Activated naive CD4-positive, alpha-beta T cell treated with anti-CD3 and anti-CD28 coated beads, Interleukin-2, amount 10 ng/mL, durations not matched to agents 7 days and 5 days (primary cell): ENCODE results near the gene SLU7.
"Not testable (repeated sequence)": the region's sequence is repeated elsewhere in the genome, so short reads cannot be mapped to it uniquely, and the experiment has no call there.

Experiments used
- CTCF ChIA-PET: fragments of 350-600 bp; sonication (Branson Sonifier 250); formaldehyde crosslinking; loops from one replicate; lab custom pipeline; 2021; ENCODE audit warnings: antibody characterized with exemption; lab: Charles Lee
- DNase-seq: peaks from one replicate; pipeline ENCODE4 v3.0.0-alpha.2; 2020
- H3K27ac Mint-ChIP-seq: one replicate; pipeline ENCODE4 v1.8.0; 2021; ENCODE audit warnings: mild to moderate bottlenecking, moderate library complexity, mixed read lengths
- H3K27me3 Mint-ChIP-seq: one replicate; pipeline ENCODE4 v1.8.0; 2021; ENCODE audit warnings: mild to moderate bottlenecking, mixed read lengths
- H3K36me3 Mint-ChIP-seq: one replicate; pipeline ENCODE4 v1.8.0; 2021; ENCODE audit warnings: mixed read lengths
- H3K4me1 Mint-ChIP-seq: one replicate; pipeline ENCODE4 v1.8.0; 2021; ENCODE audit warnings: mixed read lengths
- H3K4me3 Mint-ChIP-seq: one replicate; pipeline ENCODE4 v1.8.0; 2021; ENCODE audit warnings: mild to moderate bottlenecking, moderate library complexity, mixed read lengths
- H3K9me3 Mint-ChIP-seq: one replicate; pipeline ENCODE4 v1.8.0; 2021; ENCODE audit warnings: mixed read lengths

Gene SLU7

GRCh38 chr5:160444407-160444806, 25.5 kb upstream of the SLU7 start:
- H3K4me1 Mint-ChIP-seq = peaks cover 14% of the 10 kb centered on the region
- CTCF ChIA-PET = interaction anchor here (1.3 kb wide), 1 partner anchor 23 kb away, joined by 3 read pairs; no protein-coding TSS in a partner anchor
- no peaks in the 10 kb centered on the region for H3K9me3 Mint-ChIP-seq

GRCh38 chr5:160442824-160443431, 24.0 kb upstream of the SLU7 start:
- H3K4me1 Mint-ChIP-seq = peaks cover 27% of the 10 kb centered on the region
- no peaks in the 10 kb centered on the region for H3K36me3 Mint-ChIP-seq
- no peaks in the 10 kb centered on the region for H3K9me3 Mint-ChIP-seq
- DNase-seq = no peak
- H3K27me3 Mint-ChIP-seq = peaks cover 4% of the 10 kb centered on the region
- H3K4me3 Mint-ChIP-seq = no peak overlapping the region
- no peak overlapping the region for H3K27ac Mint-ChIP-seq
- CTCF ChIA-PET = interaction anchor here (0.9 to 6.6 kb wide), 5 partner anchors 16 to 345 kb away, joined by 3 to 163 read pairs (median 3); no protein-coding TSS in a partner anchor

More at GRCh38 chr5:160444407-160444806, 25.5 kb upstream of the SLU7 start:
- no peaks in the 10 kb centered on the region for H3K36me3 Mint-ChIP-seq
- H3K27ac Mint-ChIP-seq = no peak overlapping the region
- peaks cover 4% of the 10 kb centered on the region for H3K27me3 Mint-ChIP-seq
- DNase-seq = no peak
- no peak overlapping the region for H3K4me3 Mint-ChIP-seq

- Mint-ChIP-seq H3K36me3 (no peaks in the 10 kb centered on the region), H3K27me3 (peaks cover 9% of the 10 kb centered on the region), H3K4me1 (peaks cover 27% of the 10 kb centered on the region), H3K9me3 (no peaks in the 10 kb centered on the region), H3K4me3 (no peak overlapping the region), H3K27ac (no peak overlapping the region)
- CTCF ChIA-PET = interaction anchor here (3.4 to 6.6 kb wide), 4 partner anchors 18 to 67 kb away, joined by 23 to 163 read pairs (median 90); no protein-coding TSS in a partner anchor
- DNase-seq = no peak
These were observed 22.5 kb upstream of the SLU7 start for GRCh38 chr5:160441311-160441781.

GRCh38 chr5:160439205-160439600, 20.3 kb upstream of the SLU7 start:
- CTCF ChIA-PET = interaction anchor here (0.7 to 6.6 kb wide), 29 partner anchors 10 to 408 kb away, joined by 3 to 163 read pairs (median 7); partner anchors contain the start of genes PTTG1 and SLU7
- peak; percentile 88 for DNase-seq
- H3K4me1 Mint-ChIP-seq = peaks cover 27% of the 10 kb centered on the region
- no peaks in the 10 kb centered on the region for H3K9me3 Mint-ChIP-seq
- H3K27me3 Mint-ChIP-seq = peaks cover 18% of the 10 kb centered on the region
- no peaks in the 10 kb centered on the region for H3K36me3 Mint-ChIP-seq
- peak overlapping the region; percentile 72 for H3K27ac Mint-ChIP-seq
- peak overlapping the region; percentile 80 for H3K4me3 Mint-ChIP-seq

- peaks cover 16% of the 10 kb centered on the region for H3K27me3 Mint-ChIP-seq
- peak; percentile 73 for DNase-seq
- peak overlapping the region; percentile 74 for H3K27ac Mint-ChIP-seq
- H3K36me3 Mint-ChIP-seq = no peaks in the 10 kb centered on the region
- peak overlapping the region; percentile 80 for H3K4me3 Mint-ChIP-seq
- peaks cover 27% of the 10 kb centered on the region for H3K4me1 Mint-ChIP-seq
- H3K9me3 Mint-ChIP-seq = no peaks in the 10 kb centered on the region
- CTCF ChIA-PET = interaction anchor here (0.6 to 6.6 kb wide), 38 partner anchors 12 to 1411 kb away, joined by 3 to 163 read pairs (median 4); partner anchors contain the start of genes PTTG1 and SLU7
These were observed 19.7 kb upstream of the SLU7 start for GRCh38 chr5:160438316-160439204.

- H3K4me3 Mint-ChIP-seq = no peak overlapping the region
- CTCF ChIA-PET = interaction anchor here (3.8 to 6.6 kb wide), 4 partner anchors 11 to 71 kb away, joined by 11 to 163 read pairs (median 86); partner anchors contain the start of gene PTTG1
- peaks cover 16% of the 10 kb centered on the region for H3K27me3 Mint-ChIP-seq
- DNase-seq = no peak
- no peaks in the 10 kb centered on the region for H3K9me3 Mint-ChIP-seq
- no peak overlapping the region for H3K27ac Mint-ChIP-seq
- H3K4me1 Mint-ChIP-seq = peaks cover 27% of the 10 kb centered on the region
- no peaks in the 10 kb centered on the region for H3K36me3 Mint-ChIP-seq
These were observed 18.4 kb upstream of the SLU7 start for GRCh38 chr5:160437271-160437670.

- not testable (repeated sequence) for H3K27ac Mint-ChIP-seq, DNase-seq, H3K4me3 Mint-ChIP-seq, H3K36me3 Mint-ChIP-seq, H3K9me3 Mint-ChIP-seq
- Mint-ChIP-seq H3K27me3 (peaks cover 16% of the 10 kb centered on the region), H3K4me1 (peaks cover 21% of the 10 kb centered on the region)
- CTCF ChIA-PET = interaction anchor here (0.5 to 6.6 kb wide), 2 partner anchors 35 to 71 kb away, joined by 3 to 163 read pairs; no protein-coding TSS in a partner anchor
These were observed 17.8 kb upstream of the SLU7 start for GRCh38 chr5:160436661-160437060.

- H3K4me3 Mint-ChIP-seq = no peak overlapping the region
These were observed 17.1 kb upstream of the SLU7 start for GRCh38 chr5:160436017-160436416.

GRCh38 chr5:160435532-160435931, 16.7 kb upstream of the SLU7 start:
- Mint-ChIP-seq H3K27me3 (peaks cover 16% of the 10 kb centered on the region), H3K27ac (no peak overlapping the region), H3K4me3 (no peak overlapping the region), H3K36me3 (peaks cover 2% of the 10 kb centered on the region), H3K4me1 (peaks cover 13% of the 10 kb centered on the region), H3K9me3 (no peaks in the 10 kb centered on the region)
- CTCF ChIA-PET = no interaction called here
- DNase-seq = no peak

More at GRCh38 chr5:160436017-160436416, 17.1 kb upstream of the SLU7 start:
- H3K9me3 Mint-ChIP-seq = no peaks in the 10 kb centered on the region
- H3K36me3 Mint-ChIP-seq = peaks cover 2% of the 10 kb centered on the region
- no peak overlapping the region for H3K27ac Mint-ChIP-seq
- H3K27me3 Mint-ChIP-seq = peaks cover 16% of the 10 kb centered on the region
- no peak for DNase-seq
- H3K4me1 Mint-ChIP-seq = peaks cover 14% of the 10 kb centered on the region
- CTCF ChIA-PET = interaction anchor here (0.5 kb wide), 1 partner anchor 35 kb away, joined by 3 read pairs; no protein-coding TSS in a partner anchor

GRCh38 chr5:160434022-160434531, 15.2 kb upstream of the SLU7 start:
- no peaks in the 10 kb centered on the region for H3K9me3 Mint-ChIP-seq
- peaks cover 16% of the 10 kb centered on the region for H3K27me3 Mint-ChIP-seq
- CTCF ChIA-PET = no interaction called here
- no peak overlapping the region for H3K4me3 Mint-ChIP-seq
- peaks cover 10% of the 10 kb centered on the region for H3K36me3 Mint-ChIP-seq
- H3K27ac Mint-ChIP-seq = no peak overlapping the region
- peaks cover 10% of the 10 kb centered on the region for H3K4me1 Mint-ChIP-seq
- DNase-seq = no peak

GRCh38 chr5:160432787-160433186, 13.9 kb upstream of the SLU7 start:
- CTCF ChIA-PET = no interaction called here
- DNase-seq = no peak
- Mint-ChIP-seq H3K4me3 (no peak overlapping the region), H3K9me3 (no peaks in the 10 kb centered on the region), H3K27me3 (peaks cover 16% of the 10 kb centered on the region), H3K27ac (no peak overlapping the region), H3K36me3 (peaks cover 22% of the 10 kb centered on the region), H3K4me1 (no peaks in the 10 kb centered on the region)

- Mint-ChIP-seq H3K27me3 (peaks cover 16% of the 10 kb centered on the region), H3K36me3 (peaks cover 28% of the 10 kb centered on the region), H3K4me1 (peaks cover 2% of the 10 kb centered on the region), H3K4me3 (no peak overlapping the region), H3K9me3 (no peaks in the 10 kb centered on the region), H3K27ac (no peak overlapping the region)
- CTCF ChIA-PET = no interaction called here
- DNase-seq = no peak
These were observed 13.3 kb upstream of the SLU7 start for GRCh38 chr5:160432196-160432595.

- CTCF ChIA-PET = interaction anchor here (10.3 kb wide), 1 partner anchor 11 kb away, joined by 54 read pairs; no protein-coding TSS in a partner anchor
- DNase-seq = no peak
- Mint-ChIP-seq H3K36me3 (peaks cover 58% of the 10 kb centered on the region), H3K9me3 (no peaks in the 10 kb centered on the region), H3K27me3 (no peaks in the 10 kb centered on the region), H3K4me3 (no peak overlapping the region), H3K4me1 (peaks cover 34% of the 10 kb centered on the region), H3K27ac (no peak overlapping the region)
These were observed 8.7 kb upstream of the SLU7 start for GRCh38 chr5:160427607-160428006.
